ENCODE data around the gene CDH18.

Gene CDH18, protein sequence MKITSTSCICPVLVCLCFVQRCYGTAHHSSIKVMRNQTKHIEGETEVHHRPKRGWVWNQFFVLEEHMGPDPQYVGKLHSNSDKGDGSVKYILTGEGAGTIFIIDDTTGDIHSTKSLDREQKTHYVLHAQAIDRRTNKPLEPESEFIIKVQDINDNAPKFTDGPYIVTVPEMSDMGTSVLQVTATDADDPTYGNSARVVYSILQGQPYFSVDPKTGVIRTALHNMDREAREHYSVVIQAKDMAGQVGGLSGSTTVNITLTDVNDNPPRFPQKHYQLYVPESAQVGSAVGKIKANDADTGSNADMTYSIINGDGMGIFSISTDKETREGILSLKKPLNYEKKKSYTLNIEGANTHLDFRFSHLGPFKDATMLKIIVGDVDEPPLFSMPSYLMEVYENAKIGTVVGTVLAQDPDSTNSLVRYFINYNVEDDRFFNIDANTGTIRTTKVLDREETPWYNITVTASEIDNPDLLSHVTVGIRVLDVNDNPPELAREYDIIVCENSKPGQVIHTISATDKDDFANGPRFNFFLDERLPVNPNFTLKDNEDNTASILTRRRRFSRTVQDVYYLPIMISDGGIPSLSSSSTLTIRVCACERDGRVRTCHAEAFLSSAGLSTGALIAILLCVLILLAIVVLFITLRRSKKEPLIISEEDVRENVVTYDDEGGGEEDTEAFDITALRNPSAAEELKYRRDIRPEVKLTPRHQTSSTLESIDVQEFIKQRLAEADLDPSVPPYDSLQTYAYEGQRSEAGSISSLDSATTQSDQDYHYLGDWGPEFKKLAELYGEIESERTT

DNA sequence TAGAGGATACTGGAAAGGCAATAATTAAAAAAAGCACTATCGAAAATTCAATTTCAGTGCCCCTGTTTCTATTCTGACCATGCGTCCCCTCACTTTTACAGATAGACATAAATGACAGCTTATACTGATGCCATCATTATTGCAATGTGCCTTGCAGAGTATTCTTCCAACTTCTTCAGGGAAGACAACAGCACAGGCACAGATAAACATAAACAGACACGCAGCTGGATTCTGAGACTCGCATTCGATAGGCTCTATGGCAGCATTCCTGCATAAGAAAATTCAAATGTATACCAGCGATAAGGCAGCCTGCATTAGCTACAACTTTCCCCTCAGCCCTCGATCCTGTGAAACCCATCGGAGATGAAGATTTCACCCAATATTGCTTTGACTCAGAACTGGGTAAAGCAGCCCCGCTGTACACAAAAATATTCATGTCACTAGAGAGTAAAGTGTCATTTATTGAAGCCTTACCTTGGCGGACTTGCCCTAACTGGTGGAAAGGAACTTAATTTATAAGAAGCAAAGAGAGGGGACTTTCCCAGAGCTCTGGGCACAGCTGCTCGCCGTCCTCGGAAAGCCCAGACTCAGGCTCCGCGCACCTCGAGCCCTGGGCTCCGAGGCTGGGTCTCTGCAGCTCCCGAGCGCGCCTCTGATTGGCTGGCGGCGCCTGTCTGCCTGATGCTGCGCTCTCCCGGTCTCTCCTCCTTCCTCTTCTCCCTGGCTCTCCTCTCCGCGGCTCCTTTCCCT is at the start of gene CDH18:
CDH18 (minus strand) TSS at position 589 of the 750 bp plus-strand sequence. CDS start 149,214 bp downstream, outside the sequence.
- no peaks in the 10 kb centered on the region for H3K36me3 ChIP-seq (ENCODE audit: control insufficient read depth in 1 of 2, insufficient read depth in 2 of 2, low read length in 2 of 2)
- H3K27ac ChIP-seq (ENCODE audit: low read length) = no peak within 1 kb of the TSS
- H3K27me3 ChIP-seq (ENCODE audit: low read depth, low read length) = no peaks in the 10 kb centered on the region
- no peaks in the 10 kb centered on the region for H3K9me3 ChIP-seq (ENCODE audit: control insufficient read depth in 1 of 2, low read length in 2 of 2)
- peaks cover 0 to 11% of the 10 kb centered on the region in 2 donors for H3K4me1 ChIP-seq (ENCODE audit: control insufficient read depth in 1 of 2, insufficient read depth in 2 of 2, low read length in 2 of 2)
- H3K4me3 ChIP-seq (ENCODE audit: low read depth in 1 of 2, low read length in 2 of 2) = peak within 1 kb of the TSS; percentile 31 to 46

DNA sequence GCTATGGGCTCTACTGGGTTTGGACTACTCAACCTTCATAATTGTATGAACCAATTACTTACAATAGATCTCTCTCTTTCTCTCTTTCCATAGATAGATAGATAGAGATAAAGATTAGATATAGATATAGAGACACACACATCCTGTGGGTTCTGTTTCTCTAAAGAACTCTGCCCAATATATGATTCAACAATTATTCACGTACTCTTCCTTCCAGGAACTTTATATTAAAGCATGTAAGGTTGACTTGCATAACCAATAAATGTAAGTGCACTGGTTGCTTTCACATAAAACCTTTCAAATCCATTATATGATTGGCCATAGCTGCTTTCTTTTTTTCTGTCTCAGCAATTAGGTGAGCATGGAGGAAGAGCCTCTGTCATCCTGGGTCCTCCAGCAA is 46.7 kb upstream of the CDH18 start:
- H3K27ac ChIP-seq (ENCODE audit: low read length) = no peak overlapping the region
- H3K36me3 ChIP-seq (ENCODE audit: control insufficient read depth in 1 of 2, insufficient read depth in 2 of 2, low read length in 2 of 2) = no peaks in the 10 kb centered on the region
- no peaks in the 10 kb centered on the region for H3K27me3 ChIP-seq (ENCODE audit: low read depth, low read length)
- no peaks in the 10 kb centered on the region for H3K4me1 ChIP-seq (ENCODE audit: control insufficient read depth in 1 of 2, insufficient read depth in 2 of 2, low read length in 2 of 2)
- H3K4me3 ChIP-seq (ENCODE audit: low read depth in 1 of 2, low read length in 2 of 2) = no peak overlapping the region
- no peaks in the 10 kb centered on the region for H3K9me3 ChIP-seq (ENCODE audit: control insufficient read depth in 1 of 2, low read length in 2 of 2)

DNA sequence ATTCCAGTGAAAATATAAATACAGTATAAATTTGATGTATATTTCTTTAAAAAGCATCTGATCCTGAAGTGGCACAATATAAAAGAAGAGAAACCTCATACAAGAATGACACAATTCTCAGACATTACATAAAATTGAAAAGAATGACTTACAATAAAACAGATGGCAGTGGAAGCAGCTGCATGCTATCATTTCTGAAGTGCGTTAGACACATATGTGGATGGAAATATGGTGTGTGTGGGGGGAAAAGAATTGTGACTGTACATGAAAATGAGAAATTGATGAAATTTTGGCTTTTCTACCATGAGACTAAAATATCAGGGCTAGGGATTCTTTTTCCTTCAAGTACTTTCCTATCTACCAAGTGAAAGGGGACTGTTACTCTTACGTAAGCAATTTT is 45.9 kb upstream of the CDH18 start:
- no peak overlapping the region for H3K4me3 ChIP-seq (ENCODE audit: low read depth in 1 of 2, low read length in 2 of 2)
- H3K36me3 ChIP-seq (ENCODE audit: control insufficient read depth in 1 of 2, insufficient read depth in 2 of 2, low read length in 2 of 2) = no peaks in the 10 kb centered on the region
- no peak overlapping the region for H3K27ac ChIP-seq (ENCODE audit: low read length)
- no peaks in the 10 kb centered on the region for H3K4me1 ChIP-seq (ENCODE audit: control insufficient read depth in 1 of 2, insufficient read depth in 2 of 2, low read length in 2 of 2)
- no peaks in the 10 kb centered on the region for H3K27me3 ChIP-seq (ENCODE audit: low read depth, low read length)
- no peaks in the 10 kb centered on the region for H3K9me3 ChIP-seq (ENCODE audit: control insufficient read depth in 1 of 2, low read length in 2 of 2)

DNA sequence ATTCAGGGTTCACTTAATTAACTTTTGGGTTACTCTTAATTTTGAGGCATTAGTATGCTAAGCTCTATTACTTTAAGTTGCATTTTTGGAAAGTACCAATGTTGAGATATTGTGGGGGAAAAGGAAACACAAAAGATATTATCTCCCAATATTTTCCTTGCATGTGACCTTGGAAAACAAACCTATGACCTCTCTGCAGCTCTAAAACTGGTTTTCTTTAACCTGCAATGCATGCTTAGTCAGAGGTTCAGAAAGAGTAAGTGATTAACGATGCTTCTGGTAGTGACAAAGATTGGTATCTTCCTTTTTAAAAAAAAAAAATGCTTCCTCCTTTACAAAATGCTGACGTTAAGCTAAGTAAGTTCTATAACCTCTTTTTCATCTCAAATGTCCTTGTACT is 44.9 kb upstream of the CDH18 start:
- no peak overlapping the region for H3K27ac ChIP-seq (ENCODE audit: low read length)
- H3K36me3 ChIP-seq (ENCODE audit: control insufficient read depth in 1 of 2, insufficient read depth in 2 of 2, low read length in 2 of 2) = no peaks in the 10 kb centered on the region
- no peaks in the 10 kb centered on the region for H3K4me1 ChIP-seq (ENCODE audit: control insufficient read depth in 1 of 2, insufficient read depth in 2 of 2, low read length in 2 of 2)
- H3K4me3 ChIP-seq (ENCODE audit: low read depth in 1 of 2, low read length in 2 of 2) = no peak overlapping the region
- H3K27me3 ChIP-seq (ENCODE audit: low read depth, low read length) = no peaks in the 10 kb centered on the region
- no peaks in the 10 kb centered on the region for H3K9me3 ChIP-seq (ENCODE audit: control insufficient read depth in 1 of 2, low read length in 2 of 2)

DNA sequence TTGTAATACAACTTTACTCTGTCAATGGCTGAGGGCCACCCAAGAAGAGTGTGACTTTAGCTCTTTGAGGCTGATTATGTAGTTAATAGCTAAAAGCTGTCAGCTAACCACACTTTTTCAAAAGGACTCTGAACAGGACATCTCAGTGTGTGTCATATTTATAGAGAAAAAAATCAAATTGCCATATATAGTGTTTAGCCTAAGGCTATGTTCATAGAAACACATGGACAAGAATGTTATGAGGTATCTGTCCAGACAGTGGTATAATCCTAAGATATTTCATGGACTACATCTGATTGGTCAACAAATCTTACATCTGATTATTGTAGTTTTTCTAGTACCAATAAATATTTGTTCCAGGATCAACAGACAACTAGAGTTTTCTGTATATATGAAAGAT is 42.1 kb upstream of the CDH18 start:
- H3K27ac ChIP-seq (ENCODE audit: low read length) = no peak overlapping the region
- no peaks in the 10 kb centered on the region for H3K9me3 ChIP-seq (ENCODE audit: control insufficient read depth in 1 of 2, low read length in 2 of 2)
- H3K27me3 ChIP-seq (ENCODE audit: low read depth, low read length) = no peaks in the 10 kb centered on the region
- H3K4me1 ChIP-seq (ENCODE audit: control insufficient read depth in 1 of 2, insufficient read depth in 2 of 2, low read length in 2 of 2) = no peaks in the 10 kb centered on the region
- no peaks in the 10 kb centered on the region for H3K36me3 ChIP-seq (ENCODE audit: control insufficient read depth in 1 of 2, insufficient read depth in 2 of 2, low read length in 2 of 2)
- H3K4me3 ChIP-seq (ENCODE audit: low read depth in 1 of 2, low read length in 2 of 2) = no peak overlapping the region

DNA sequence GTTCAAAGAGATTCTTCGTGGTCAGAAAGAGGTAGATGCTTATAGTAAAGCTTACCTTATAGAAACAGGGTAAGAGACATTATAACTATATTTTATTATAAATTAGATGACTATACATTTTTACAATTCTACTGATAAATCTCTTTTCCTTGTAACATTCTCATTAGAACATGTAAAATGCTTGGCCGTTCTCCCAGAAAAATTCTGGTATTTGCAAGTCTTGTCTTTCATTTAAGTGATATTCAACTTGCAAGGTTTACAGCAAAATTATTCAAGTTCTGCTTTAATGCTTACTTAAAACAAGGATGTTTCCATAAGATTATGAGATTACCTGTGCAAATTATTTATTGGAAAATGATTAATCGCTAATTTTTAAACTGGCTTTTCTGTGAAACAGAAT is 41.3 kb upstream of the CDH18 start:
- Histone ChIP-seq H3K36me3 (ENCODE audit: control insufficient read depth in 1 of 2, insufficient read depth in 2 of 2, low read length in 2 of 2) (no peaks in the 10 kb centered on the region), H3K4me3 (ENCODE audit: low read depth in 1 of 2, low read length in 2 of 2) (no peak overlapping the region), H3K9me3 (ENCODE audit: control insufficient read depth in 1 of 2, low read length in 2 of 2) (no peaks in the 10 kb centered on the region)

DNA sequence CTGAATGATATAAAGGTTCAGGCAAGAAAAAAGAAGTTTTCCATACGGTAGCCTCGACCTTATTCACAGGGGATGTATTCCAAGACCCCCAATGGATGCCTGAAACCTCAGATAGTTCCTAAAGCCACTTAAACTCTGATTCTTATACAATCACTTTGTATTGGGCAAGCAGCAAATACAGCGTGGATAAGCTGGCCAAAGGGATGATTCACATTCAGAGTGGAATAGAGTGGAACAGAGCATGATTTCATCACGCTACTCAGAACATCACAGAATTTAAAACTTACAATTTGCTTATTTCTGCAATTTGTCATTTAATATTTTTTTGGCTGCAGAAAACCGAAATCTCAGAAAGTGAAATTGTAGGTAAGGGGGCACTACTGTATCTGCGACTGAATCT is 40.5 kb upstream of the CDH18 start:
- Histone ChIP-seq H3K4me3 (ENCODE audit: low read depth in 1 of 2, low read length in 2 of 2) (no peak overlapping the region), H3K36me3 (ENCODE audit: control insufficient read depth in 1 of 2, insufficient read depth in 2 of 2, low read length in 2 of 2) (no peaks in the 10 kb centered on the region), H3K4me1 (ENCODE audit: control insufficient read depth in 1 of 2, insufficient read depth in 2 of 2, low read length in 2 of 2) (no peaks in the 10 kb centered on the region), H3K27ac (ENCODE audit: low read length) (no peak overlapping the region), H3K27me3 (ENCODE audit: low read depth, low read length) (no peaks in the 10 kb centered on the region), H3K9me3 (ENCODE audit: control insufficient read depth in 1 of 2, low read length in 2 of 2) (no peaks in the 10 kb centered on the region)

More for the DNA sequence above, 41.3 kb upstream of the CDH18 start:
- H3K27ac ChIP-seq (ENCODE audit: low read length) = no peak overlapping the region
- H3K27me3 ChIP-seq (ENCODE audit: low read depth, low read length) = no peaks in the 10 kb centered on the region
- no peaks in the 10 kb centered on the region for H3K4me1 ChIP-seq (ENCODE audit: control insufficient read depth in 1 of 2, insufficient read depth in 2 of 2, low read length in 2 of 2)

DNA sequence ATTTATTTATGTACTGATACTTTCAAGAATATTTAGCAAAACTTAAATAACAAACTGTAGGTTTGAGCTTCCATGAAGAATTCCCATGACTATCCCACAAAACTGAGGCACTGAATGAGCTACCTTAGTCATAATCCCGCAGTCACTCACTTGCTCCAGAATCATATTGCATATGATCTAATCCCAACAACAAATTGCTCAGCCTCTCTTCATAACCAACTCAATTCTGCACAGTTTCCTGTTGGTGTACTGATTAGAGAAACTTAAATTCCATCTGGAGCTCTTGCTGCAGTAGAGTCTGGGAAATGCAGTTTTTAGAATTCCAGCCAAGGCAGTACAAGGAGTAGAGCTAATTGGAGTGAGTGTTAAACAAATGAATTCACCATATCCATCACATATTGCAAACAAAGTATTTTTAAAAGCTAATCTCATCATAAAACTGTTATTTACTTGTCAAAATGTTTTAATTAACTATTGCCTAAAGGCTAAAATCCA is 35.7 kb upstream of the CDH18 start:
- Histone ChIP-seq H3K36me3 (ENCODE audit: control insufficient read depth in 1 of 2, insufficient read depth in 2 of 2, low read length in 2 of 2) (no peaks in the 10 kb centered on the region), H3K4me1 (ENCODE audit: control insufficient read depth in 1 of 2, insufficient read depth in 2 of 2, low read length in 2 of 2) (no peaks in the 10 kb centered on the region), H3K4me3 (ENCODE audit: low read depth in 1 of 2, low read length in 2 of 2) (no peak overlapping the region), H3K27ac (ENCODE audit: low read length) (no peak overlapping the region), H3K27me3 (ENCODE audit: low read depth, low read length) (no peaks in the 10 kb centered on the region), H3K9me3 (ENCODE audit: control insufficient read depth in 1 of 2, low read length in 2 of 2) (peaks cover 0 to 16% of the 10 kb centered on the region in 2 donors)

DNA sequence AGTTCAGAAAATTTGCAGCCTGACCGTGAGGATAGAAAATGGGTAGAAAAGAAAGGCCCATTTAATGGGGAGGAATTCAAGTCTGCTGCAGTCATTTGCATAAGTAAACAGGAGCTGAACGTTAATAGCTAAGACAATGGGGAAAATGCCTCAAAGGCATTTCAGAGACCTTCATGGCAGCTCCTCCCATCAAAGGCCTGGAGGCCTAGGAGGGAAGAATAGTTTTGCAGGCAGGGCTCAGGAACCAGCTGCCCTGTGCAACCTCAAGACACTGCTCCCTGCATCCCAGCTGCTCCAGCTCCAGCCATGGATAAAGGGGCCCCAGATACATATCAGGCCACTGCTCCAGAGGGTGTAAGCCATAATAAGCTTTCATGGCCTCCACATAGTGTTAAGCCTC is 32.2 kb upstream of the CDH18 start:
- no peaks in the 10 kb centered on the region for H3K4me1 ChIP-seq (ENCODE audit: control insufficient read depth in 1 of 2, insufficient read depth in 2 of 2, low read length in 2 of 2)
- H3K9me3 ChIP-seq (ENCODE audit: control insufficient read depth in 1 of 2, low read length in 2 of 2) = peaks cover 0 to 16% of the 10 kb centered on the region in 2 donors
- no peaks in the 10 kb centered on the region for H3K36me3 ChIP-seq (ENCODE audit: control insufficient read depth in 1 of 2, insufficient read depth in 2 of 2, low read length in 2 of 2)
- no peaks in the 10 kb centered on the region for H3K27me3 ChIP-seq (ENCODE audit: low read depth, low read length)
- no peak overlapping the region for H3K4me3 ChIP-seq (ENCODE audit: low read depth in 1 of 2, low read length in 2 of 2)
- H3K27ac ChIP-seq (ENCODE audit: low read length) = no peak overlapping the region

DNA sequence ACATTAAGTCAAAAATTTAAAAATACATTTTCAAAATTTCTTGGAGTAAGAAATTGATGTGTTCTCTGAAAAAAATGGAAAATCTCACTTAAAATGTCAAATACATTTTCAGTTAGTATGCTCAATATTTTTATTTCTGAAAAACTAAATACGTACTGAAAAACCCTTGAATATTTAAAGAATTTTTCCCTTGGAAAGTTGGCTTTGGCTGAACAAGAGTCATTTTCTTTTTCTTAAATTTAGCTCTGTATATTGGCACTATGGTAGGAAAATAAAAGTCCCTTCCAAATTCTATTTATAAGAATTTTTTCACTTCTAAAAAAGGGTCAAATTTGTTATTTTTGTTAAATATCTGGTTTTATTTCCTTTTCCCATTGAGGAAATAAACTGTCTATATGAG is 29.0 kb upstream of the CDH18 start:
- no peak overlapping the region for H3K27ac ChIP-seq (ENCODE audit: low read length)

DNA sequence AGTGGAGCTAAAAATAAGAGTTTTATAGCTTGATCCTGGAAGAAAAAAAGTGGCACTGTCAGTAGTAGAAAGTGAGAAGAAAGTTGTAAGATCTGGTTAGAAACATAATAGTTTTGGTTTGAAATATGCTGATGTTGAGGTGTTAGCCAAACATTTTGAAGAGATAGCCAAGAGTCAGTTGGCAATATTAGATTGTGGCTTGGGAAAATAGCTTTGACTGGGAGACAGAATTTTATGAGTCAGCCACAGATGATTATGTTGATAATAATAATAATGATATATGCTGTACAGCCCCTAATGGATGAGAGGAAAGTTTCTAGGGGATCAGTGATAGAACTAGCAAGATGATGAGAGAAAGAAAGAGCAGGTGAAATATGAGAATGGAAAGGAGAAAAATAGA is 12.4 kb upstream of the CDH18 start:
- H3K4me3 ChIP-seq (ENCODE audit: low read depth in 1 of 2, low read length in 2 of 2) = no peak overlapping the region
- no peak overlapping the region for H3K27ac ChIP-seq (ENCODE audit: low read length)
- H3K9me3 ChIP-seq (ENCODE audit: control insufficient read depth in 1 of 2, low read length in 2 of 2) = no peaks in the 10 kb centered on the region
- no peaks in the 10 kb centered on the region for H3K27me3 ChIP-seq (ENCODE audit: low read depth, low read length)
- H3K36me3 ChIP-seq (ENCODE audit: control insufficient read depth in 1 of 2, insufficient read depth in 2 of 2, low read length in 2 of 2) = no peaks in the 10 kb centered on the region
- no peaks in the 10 kb centered on the region for H3K4me1 ChIP-seq (ENCODE audit: control insufficient read depth in 1 of 2, insufficient read depth in 2 of 2, low read length in 2 of 2)

More for the DNA sequence above, 29.0 kb upstream of the CDH18 start:
- Histone ChIP-seq H3K4me1 (ENCODE audit: control insufficient read depth in 1 of 2, insufficient read depth in 2 of 2, low read length in 2 of 2) (no peaks in the 10 kb centered on the region), H3K9me3 (ENCODE audit: control insufficient read depth in 1 of 2, low read length in 2 of 2) (peaks cover 0 to 16% of the 10 kb centered on the region in 2 donors), H3K27me3 (ENCODE audit: low read depth, low read length) (no peaks in the 10 kb centered on the region), H3K4me3 (ENCODE audit: low read depth in 1 of 2, low read length in 2 of 2) (no peak overlapping the region), H3K36me3 (ENCODE audit: control insufficient read depth in 1 of 2, insufficient read depth in 2 of 2, low read length in 2 of 2) (no peaks in the 10 kb centered on the region)

All from muscle layer of duodenum (tissue), 2 donors.